HFFc6 (cell line): ENCODE results near the gene RTN4RL2. TPM values are rescaled to one million over a fixed set of nuclear protein-coding genes. Genes with fewer than 3 reads are reported as not detected.

Experiments
- DNase-seq: peaks from one replicate; pipeline ENCODE4 v3.0.0-alpha.2; 2018
- H3K27ac Mint-ChIP-seq: 2 replicates; pipeline ENCODE4 v1.8.0; 2020; ENCODE audit warnings: mild to moderate bottlenecking, mixed read lengths
- H3K27me3 Mint-ChIP-seq: 2 replicates; pipeline ENCODE4 v1.8.0; 2021; ENCODE audit warnings: mild to moderate bottlenecking, moderate library complexity, mixed read lengths; ENCODE audit not compliant: insufficient read depth
- H3K36me3 Mint-ChIP-seq: 2 replicates; pipeline ENCODE4 v1.8.0; 2021; ENCODE audit warnings: low read depth, mixed read lengths
- H3K4me1 Mint-ChIP-seq: 2 replicates; pipeline ENCODE4 v1.8.0; 2020; ENCODE audit warnings: low read depth, mixed read lengths
- H3K4me3 Mint-ChIP-seq: 2 replicates; pipeline ENCODE4 v1.8.0; 2020; ENCODE audit warnings: mild to moderate bottlenecking, moderate library complexity, mixed read lengths
- H3K9me3 Mint-ChIP-seq: 2 replicates; pipeline ENCODE4 v1.8.0; 2020; ENCODE audit warnings: mild to moderate bottlenecking, mixed read lengths
- CTCF ChIP-seq: fragments of 200-600 bp; sonication (generic); IDR thresholded peaks from 2 replicates; pipeline ENCODE4 v1.5.0; 2021; ENCODE audit warnings: antibody characterized with exemption, mild to moderate bottlenecking
- total RNA-seq, 6 experiments: library from RNA; stranded (reverse); fragmentation: NEBNext Ultra II Directional; extraction: Animal tissue kit (Norgen Biotek cat#: 25700); gene quantifications; 2 replicates in 1 of 6; 3 replicates in 5 of 6; pipeline ENCODE4 v1.2.3, GENCODE V29; 2021

The RTN4RL2 gene
- total RNA-seq, 6 experiments from 2014 or later = 0.09 to 0.66 (median 0.35) TPM

- H3K27me3 Mint-ChIP-seq = peaks cover 39% of the 10 kb centered on the region
- peaks cover 5% of the 10 kb centered on the region; the same call in 1 of the 2 replicates for H3K4me1 Mint-ChIP-seq
- H3K9me3 Mint-ChIP-seq = no peaks in the 10 kb centered on the region
- DNase-seq = no peak
- TF ChIP-seq CTCF = no peak
- no peak overlapping the region for H3K4me3 Mint-ChIP-seq
- H3K36me3 Mint-ChIP-seq = no peaks in the 10 kb centered on the region
- no peak overlapping the region for H3K27ac Mint-ChIP-seq
Measured at GRCh38 chr11:57473285-57473841, 13.0 kb downstream of the RTN4RL2 start.

- no peak for TF ChIP-seq CTCF
- Mint-ChIP-seq H3K27me3 (peaks cover 35% of the 10 kb centered on the region), H3K9me3 (no peaks in the 10 kb centered on the region), H3K36me3 (no peaks in the 10 kb centered on the region), H3K4me1 (peaks cover 5% of the 10 kb centered on the region; the same call in 1 of the 2 replicates), H3K27ac (no peak overlapping the region), H3K4me3 (no peak overlapping the region)
- no peak for DNase-seq
Measured at GRCh38 chr11:57474017-57474802, 13.9 kb downstream of the RTN4RL2 start.

GRCh38 chr11:57474803-57475115 lies 14.4 kb downstream of the RTN4RL2 start:
- DNase-seq = no peak
- peaks cover 36% of the 10 kb centered on the region for H3K27me3 Mint-ChIP-seq
- no peaks in the 10 kb centered on the region for H3K9me3 Mint-ChIP-seq
- peaks cover 5% of the 10 kb centered on the region; the same call in 1 of the 2 replicates for H3K4me1 Mint-ChIP-seq
- H3K4me3 Mint-ChIP-seq = no peak overlapping the region
- H3K36me3 Mint-ChIP-seq = no peaks in the 10 kb centered on the region
- no peak for TF ChIP-seq CTCF
- no peak overlapping the region for H3K27ac Mint-ChIP-seq

- Mint-ChIP-seq H3K4me1 (peaks cover 5% of the 10 kb centered on the region; the same call in 1 of the 2 replicates), H3K27me3 (peaks cover 34% of the 10 kb centered on the region), H3K36me3 (no peaks in the 10 kb centered on the region), H3K9me3 (no peaks in the 10 kb centered on the region), H3K4me3 (no peak overlapping the region), H3K27ac (no peak overlapping the region)
- no peak for TF ChIP-seq CTCF
- no peak for DNase-seq
Measured at GRCh38 chr11:57475191-57475590, 14.9 kb downstream of the RTN4RL2 start.

- H3K9me3 Mint-ChIP-seq = no peaks in the 10 kb centered on the region
- peaks cover 5% of the 10 kb centered on the region; the same call in 1 of the 2 replicates for H3K4me1 Mint-ChIP-seq
- no peaks in the 10 kb centered on the region for H3K36me3 Mint-ChIP-seq
- peaks cover 34% of the 10 kb centered on the region for H3K27me3 Mint-ChIP-seq
- no peak for TF ChIP-seq CTCF
- no peak overlapping the region for H3K4me3 Mint-ChIP-seq
- H3K27ac Mint-ChIP-seq = no peak overlapping the region
- no peak for DNase-seq
Measured at GRCh38 chr11:57475671-57476046, 15.3 kb downstream of the RTN4RL2 start.
